PC-3 (cell line): ENCODE data around the gene TAF1D.
"Not testable (repeated sequence)": the region's sequence is repeated elsewhere in the genome, so short reads cannot be mapped to it uniquely, and the experiment has no call there.

Source experiments
- CTCF ChIP-seq: fragments of 300-600 bp; sonication (generic); conservative IDR thresholded peaks from 2 replicates; pipeline ENCODE4 v1.5.1; 2017; ENCODE audit warnings: antibody characterized with exemption, low read depth, mild to moderate bottlenecking, low read length
- EZH2 ChIP-seq: fragments of 300-600 bp; sonication (generic); IDR thresholded peaks from one replicate; pipeline ENCODE4 v1.6.1; 2017; ENCODE audit warnings: antibody characterized with exemption, mild to moderate bottlenecking, low read length; ENCODE audit not compliant: unreplicated experiment
- EZH2phosphoT487 ChIP-seq: fragments of 300-600 bp; sonication (generic); IDR thresholded peaks from 2 replicates; pipeline ENCODE4 v1.6.1; 2018; ENCODE audit warnings: mild to moderate bottlenecking, antibody characterized with exemption, low read length, borderline replicate concordance

- not testable (repeated sequence) for TF ChIP-seq EZH2, CTCF, EZH2phosphoT487
Measured at GRCh38 chr11:93745005-93745755, 3.9 kb upstream of the TAF1D start.
